Spleen (tissue), 7 donors: ENCODE data around the gene AKR1C8.

Experiments
- POLR2A ChIP-seq, 3 donors: fragments of 450-650 bp; IDR thresholded peaks; one replicate each; pipeline ENCODE4 v1.5.1; 2017; ENCODE audit warnings: antibody characterized with exemption in 3 of 3, mild to moderate bottlenecking in 1 of 3
- POLR2AphosphoS5 ChIP-seq, 3 donors: sonication (generic); formaldehyde crosslinking; IDR thresholded peaks; one replicate each; pipeline ENCODE4 v1.5.1; 2017; ENCODE audit warnings: antibody characterized with exemption in 3 of 3
- TF ChIP-seq, protein P1 (sequence below), 11 experiments: fragments of 200-600 bp in 7 of 11; fragments of 450-650 bp in 4 of 11; sonication (generic) in 4 of 11; IDR thresholded peaks in 8 of 11; conservative IDR thresholded peaks in 3 of 11; 1 replicate in 7 of 11; 2 replicates in 4 of 11; pipeline versions ENCODE4 v1.4.0 to v1.8.0; 2016 to 2021; ENCODE audit warnings: antibody characterized with exemption in 11 of 11, inconsistent platforms in 4 of 11, mild to moderate bottlenecking in 1 of 11
- donor health status: DM: no; HTN: no; CAD: no; lungs with moderate emphysema.
- donor health status: DM: no; HTN: no; CAD: no.
- donor health status: DM: no; HTN: no; CAD: no.

DNA sequence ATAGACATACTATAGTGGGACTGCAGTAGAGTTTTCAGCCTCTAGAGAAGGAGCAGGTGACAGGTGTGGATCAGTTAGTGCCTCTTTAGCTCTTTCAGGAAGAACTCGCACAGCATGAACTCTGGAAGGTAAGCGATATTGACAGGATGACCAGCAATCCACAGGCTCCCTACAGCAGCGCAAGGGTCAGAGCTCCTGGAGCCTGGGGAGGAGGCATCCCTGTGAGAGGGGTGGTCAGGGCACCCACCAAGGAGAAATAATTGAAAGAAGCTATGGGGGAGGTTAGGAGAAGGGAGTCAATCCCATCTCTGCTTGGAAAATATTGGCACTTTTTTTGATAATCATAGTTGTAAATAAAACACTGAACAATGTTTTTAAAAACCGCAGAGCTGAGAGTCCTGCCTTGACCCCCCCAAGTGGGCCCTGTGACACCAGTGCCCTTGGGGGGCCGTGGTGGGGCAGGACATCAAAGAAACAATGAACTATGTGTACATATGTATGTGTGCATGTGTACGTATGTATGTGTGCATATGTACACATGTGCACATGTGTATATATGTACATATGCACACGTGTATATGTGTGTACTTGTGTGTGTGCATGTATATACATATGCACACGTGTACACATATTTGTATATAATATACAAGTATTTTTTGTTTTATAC lies 77.0 kb downstream of the AKR1C8 start:
- TF ChIP-seq, protein P1, sequence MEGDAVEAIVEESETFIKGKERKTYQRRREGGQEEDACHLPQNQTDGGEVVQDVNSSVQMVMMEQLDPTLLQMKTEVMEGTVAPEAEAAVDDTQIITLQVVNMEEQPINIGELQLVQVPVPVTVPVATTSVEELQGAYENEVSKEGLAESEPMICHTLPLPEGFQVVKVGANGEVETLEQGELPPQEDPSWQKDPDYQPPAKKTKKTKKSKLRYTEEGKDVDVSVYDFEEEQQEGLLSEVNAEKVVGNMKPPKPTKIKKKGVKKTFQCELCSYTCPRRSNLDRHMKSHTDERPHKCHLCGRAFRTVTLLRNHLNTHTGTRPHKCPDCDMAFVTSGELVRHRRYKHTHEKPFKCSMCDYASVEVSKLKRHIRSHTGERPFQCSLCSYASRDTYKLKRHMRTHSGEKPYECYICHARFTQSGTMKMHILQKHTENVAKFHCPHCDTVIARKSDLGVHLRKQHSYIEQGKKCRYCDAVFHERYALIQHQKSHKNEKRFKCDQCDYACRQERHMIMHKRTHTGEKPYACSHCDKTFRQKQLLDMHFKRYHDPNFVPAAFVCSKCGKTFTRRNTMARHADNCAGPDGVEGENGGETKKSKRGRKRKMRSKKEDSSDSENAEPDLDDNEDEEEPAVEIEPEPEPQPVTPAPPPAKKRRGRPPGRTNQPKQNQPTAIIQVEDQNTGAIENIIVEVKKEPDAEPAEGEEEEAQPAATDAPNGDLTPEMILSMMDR (IDR thresholded peaks at IDR 0.05 in 8 of 11, conservative IDR thresholded peaks at IDR 0.05 in 3 of 11): no peak
- TF ChIP-seq POLR2AphosphoS5 (IDR thresholded peaks at IDR 0.05): no peak
- no peak for TF ChIP-seq POLR2A (IDR thresholded peaks at IDR 0.05)
